Mucosa of descending colon (tissue), 3 donors: ENCODE data around the gene TADA3. TPM values are rescaled to one million over a fixed set of nuclear protein-coding genes. Genes with fewer than 3 reads are reported as not detected.
"Not testable (repeated sequence)": the region's sequence is repeated elsewhere in the genome, so short reads cannot be mapped to it uniquely, and the experiment has no call there.

Source experiments
- ATAC-seq: fragments of 200-7000 bp; cut with Tn5 transposase; one replicate; pipeline ENCODE4 v1.9.1; 2020; ENCODE audit warnings: mild to moderate bottlenecking, moderate library complexity
- DNase-seq, 3 donors: peaks; one replicate each; pipeline ENCODE4 v3.0.0-alpha.2; 2020
- H3K36me3 ChIP-seq: fragments of 200-600 bp; one replicate; pipeline ENCODE4 v1.8.0; 2021; ENCODE audit warnings: low read depth, mild to moderate bottlenecking
- H3K4me1 ChIP-seq: fragments of 200-600 bp; one replicate; pipeline ENCODE4 v1.8.0; 2021; ENCODE audit warnings: low read depth, mild to moderate bottlenecking
- H3K4me3 ChIP-seq: fragments of 200-600 bp; one replicate; pipeline ENCODE4 v1.8.0; 2021; ENCODE audit warnings: mild to moderate bottlenecking
- H3K9me3 ChIP-seq: fragments of 200-600 bp; one replicate; pipeline ENCODE4 v1.8.0; 2021; ENCODE audit warnings: mild to moderate bottlenecking
- intact Hi-C, 2 donors: fragments of 100-400 bp; cut with DNase I in 1 of 2; cut with micrococcal nuclease in 1 of 2; formaldehyde crosslinking; loops; one replicate each; pipeline versions ENCODE4 v1.11.0 to v1.11.1; 2022; cut with DNase I, micrococcal nuclease
- total RNA-seq, 3 donors: library from RNA; stranded (reverse); fragmentation: NEBNext Ultra II Directional in 2 of 3; extraction: Animal tissue kit (Norgen Biotek cat#: 25700) in 2 of 3; gene quantifications; one replicate each; pipeline versions ENCODE4 v1.2.1 to v1.2.4, GENCODE V29; 2021 to 2023
- TF ChIP-seq, protein P1 (sequence below): fragments of 200-600 bp; IDR thresholded peaks from one replicate; pipeline ENCODE4 v1.8.0; 2022; ENCODE audit warnings: antibody characterized with exemption, mild to moderate bottlenecking
- donor health status: DM: no; HTN: no; CAD: no; lungs with moderate emphysema.
- donor health status: DM: no; HTN: no; CAD: no.
- donor health status: DM: no; HTN: yes; CAD: no.

The TADA3 gene
- total RNA-seq, 3 donors from 2014 or later, result 63.0 to 66.1 (median 63.2) TPM

DNA sequence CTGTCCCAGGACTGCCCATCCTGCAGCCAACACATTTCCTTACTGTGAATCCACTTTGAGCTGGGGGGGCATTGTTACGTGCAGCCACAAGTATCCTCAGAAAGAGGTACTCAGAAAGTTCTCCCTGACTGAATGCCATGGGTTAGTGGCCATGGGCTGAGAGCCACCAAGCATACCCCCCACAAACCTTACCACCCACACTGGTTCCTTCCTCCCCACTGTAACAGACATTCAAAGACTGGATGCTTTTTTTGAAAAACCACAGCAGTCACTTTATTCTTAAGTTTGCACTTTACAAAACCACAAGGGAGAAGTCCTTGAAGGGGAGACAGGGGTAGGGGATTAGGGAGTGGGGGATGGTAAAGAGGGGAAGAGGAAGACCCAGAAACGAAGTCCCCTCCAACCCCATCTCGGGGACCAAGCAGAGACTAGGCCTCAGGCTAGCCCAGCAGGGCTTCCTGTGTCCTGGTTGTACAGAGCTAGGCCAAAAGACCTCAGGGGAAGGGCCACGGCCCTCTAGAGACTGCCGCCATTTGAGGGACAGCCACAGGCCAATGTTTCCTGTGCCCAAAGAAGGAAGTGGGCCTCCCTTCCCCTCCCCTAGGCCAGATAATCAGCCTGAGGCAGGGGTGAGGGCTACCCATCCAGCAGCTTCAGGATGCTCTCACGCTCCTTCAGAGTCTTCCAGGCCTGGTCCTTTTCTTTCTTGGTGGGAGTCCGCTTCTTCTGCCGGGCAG is 12.4 kb downstream of the TADA3 start:
- Histone ChIP-seq H3K9me3 (no peaks in the 10 kb centered on the region), H3K4me1 (peaks cover 9% of the 10 kb centered on the region), H3K36me3 (no peaks in the 10 kb centered on the region), H3K4me3 (no peak overlapping the region)
- intact Hi-C loops, result no loop called here
- TF ChIP-seq, protein P1, sequence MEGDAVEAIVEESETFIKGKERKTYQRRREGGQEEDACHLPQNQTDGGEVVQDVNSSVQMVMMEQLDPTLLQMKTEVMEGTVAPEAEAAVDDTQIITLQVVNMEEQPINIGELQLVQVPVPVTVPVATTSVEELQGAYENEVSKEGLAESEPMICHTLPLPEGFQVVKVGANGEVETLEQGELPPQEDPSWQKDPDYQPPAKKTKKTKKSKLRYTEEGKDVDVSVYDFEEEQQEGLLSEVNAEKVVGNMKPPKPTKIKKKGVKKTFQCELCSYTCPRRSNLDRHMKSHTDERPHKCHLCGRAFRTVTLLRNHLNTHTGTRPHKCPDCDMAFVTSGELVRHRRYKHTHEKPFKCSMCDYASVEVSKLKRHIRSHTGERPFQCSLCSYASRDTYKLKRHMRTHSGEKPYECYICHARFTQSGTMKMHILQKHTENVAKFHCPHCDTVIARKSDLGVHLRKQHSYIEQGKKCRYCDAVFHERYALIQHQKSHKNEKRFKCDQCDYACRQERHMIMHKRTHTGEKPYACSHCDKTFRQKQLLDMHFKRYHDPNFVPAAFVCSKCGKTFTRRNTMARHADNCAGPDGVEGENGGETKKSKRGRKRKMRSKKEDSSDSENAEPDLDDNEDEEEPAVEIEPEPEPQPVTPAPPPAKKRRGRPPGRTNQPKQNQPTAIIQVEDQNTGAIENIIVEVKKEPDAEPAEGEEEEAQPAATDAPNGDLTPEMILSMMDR, result no peak
- ATAC-seq (peak; percentile 62), DNase-seq (peak in 1 of 3 donors; percentile 68)

DNA sequence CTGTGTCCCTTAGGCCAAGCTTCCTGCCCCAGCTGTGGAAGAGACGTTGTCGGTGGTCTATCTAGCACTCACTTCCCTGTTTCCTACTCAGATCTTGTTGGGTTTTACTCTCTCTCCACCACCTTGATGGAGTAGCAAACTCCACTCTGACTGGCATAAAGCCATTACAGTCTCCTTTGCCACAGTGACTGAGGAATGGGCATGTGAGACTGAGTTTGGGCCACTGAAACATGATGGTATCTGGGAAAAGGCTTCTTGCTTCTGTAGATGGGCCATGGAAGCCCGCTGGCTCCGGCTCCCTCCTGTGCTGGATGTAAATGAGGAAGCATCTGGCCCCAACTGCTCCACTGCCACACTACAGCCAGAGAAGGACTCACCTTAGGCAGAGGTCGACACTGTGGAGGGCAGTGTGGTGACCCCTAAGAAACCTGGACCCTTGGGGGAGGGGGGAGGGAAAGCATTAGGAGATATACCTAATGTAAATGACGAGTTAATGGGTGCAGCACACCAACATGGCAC is 13.1 kb downstream of the TADA3 start:
- H3K4me1 ChIP-seq, result peaks cover 9% of the 10 kb centered on the region
- TF ChIP-seq, protein P1, result no peak
- intact Hi-C loops, result no loop called here
- no peak for ATAC-seq
- H3K9me3 ChIP-seq, result no peaks in the 10 kb centered on the region
- no peaks in the 10 kb centered on the region for H3K36me3 ChIP-seq
- no peak overlapping the region for H3K4me3 ChIP-seq
- DNase-seq, result no peak

DNA sequence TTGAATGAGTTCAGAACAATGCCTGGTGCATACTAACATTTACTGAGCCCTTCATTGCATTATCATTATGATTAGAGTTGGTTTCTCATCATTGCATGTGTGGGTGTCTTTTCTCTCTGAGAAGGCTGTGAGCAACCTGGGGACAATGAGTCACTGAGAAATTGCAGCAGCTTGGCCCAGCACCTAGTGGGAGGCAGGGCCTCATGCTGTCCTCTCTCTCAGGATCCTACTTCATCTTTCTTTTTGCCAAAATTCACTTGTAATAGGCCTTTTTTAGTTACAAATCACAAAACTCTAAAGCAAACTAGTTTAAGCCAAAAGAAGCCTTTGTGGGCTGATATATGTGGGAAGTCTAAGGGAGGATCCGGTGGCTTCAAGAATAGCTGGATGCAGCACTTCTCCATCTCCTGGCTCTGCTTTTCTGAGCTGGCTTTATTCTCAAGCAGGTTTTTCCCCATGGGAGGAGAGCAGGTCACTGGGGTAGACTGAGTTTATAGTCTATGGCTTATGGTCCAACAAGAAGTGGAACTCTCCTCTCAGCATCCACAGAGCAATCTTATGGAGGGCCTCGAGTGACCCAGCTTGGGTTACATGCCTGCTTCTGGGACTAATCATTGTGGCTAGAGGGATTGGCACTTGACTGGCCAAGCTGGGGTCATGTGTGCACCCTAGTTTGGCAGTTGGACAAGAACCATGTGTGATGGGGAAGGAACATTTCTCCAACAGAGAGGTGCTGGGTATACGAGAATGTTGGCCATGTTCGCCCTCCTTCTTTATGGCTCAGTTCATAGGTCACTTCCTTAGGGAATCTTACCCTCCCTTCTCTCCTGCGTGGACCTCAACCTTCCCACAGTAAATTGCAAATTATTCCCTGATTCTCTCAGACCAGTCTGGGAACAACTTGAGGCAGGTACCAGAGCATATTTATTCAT is 13.9 kb downstream of the TADA3 start:
- Histone ChIP-seq H3K36me3 (no peaks in the 10 kb centered on the region), H3K4me1 (peaks cover 9% of the 10 kb centered on the region), H3K4me3 (no peak overlapping the region), H3K9me3 (no peaks in the 10 kb centered on the region)
- ATAC-seq (peak; percentile 73), DNase-seq (no peak)
- TF ChIP-seq, protein P1, result no peak
- intact Hi-C loops, result no loop called here

DNA sequence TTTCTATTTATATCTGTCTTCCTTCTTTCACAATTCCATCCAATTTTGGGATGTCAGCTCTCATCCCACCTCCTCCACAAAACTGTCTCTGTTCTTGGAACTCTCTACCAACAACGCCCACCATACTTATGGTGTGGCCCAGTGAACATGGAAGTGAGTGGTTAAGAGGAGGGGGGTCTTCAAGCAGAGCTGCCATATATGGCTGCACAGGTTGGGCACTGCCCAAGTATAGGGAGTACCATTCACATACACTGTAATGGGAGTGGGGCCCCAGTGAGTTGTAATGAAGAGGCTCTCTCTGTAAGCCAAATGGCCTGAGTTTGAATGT is 14.6 kb downstream of the TADA3 start:
- H3K9me3 ChIP-seq, result no peaks in the 10 kb centered on the region
- no peak for DNase-seq
- H3K36me3 ChIP-seq, result no peaks in the 10 kb centered on the region
- intact Hi-C loops, result no loop called here
- ATAC-seq, result no peak
- no peak overlapping the region for H3K4me3 ChIP-seq
- TF ChIP-seq, protein P1, result no peak
- peaks cover 9% of the 10 kb centered on the region for H3K4me1 ChIP-seq

DNA sequence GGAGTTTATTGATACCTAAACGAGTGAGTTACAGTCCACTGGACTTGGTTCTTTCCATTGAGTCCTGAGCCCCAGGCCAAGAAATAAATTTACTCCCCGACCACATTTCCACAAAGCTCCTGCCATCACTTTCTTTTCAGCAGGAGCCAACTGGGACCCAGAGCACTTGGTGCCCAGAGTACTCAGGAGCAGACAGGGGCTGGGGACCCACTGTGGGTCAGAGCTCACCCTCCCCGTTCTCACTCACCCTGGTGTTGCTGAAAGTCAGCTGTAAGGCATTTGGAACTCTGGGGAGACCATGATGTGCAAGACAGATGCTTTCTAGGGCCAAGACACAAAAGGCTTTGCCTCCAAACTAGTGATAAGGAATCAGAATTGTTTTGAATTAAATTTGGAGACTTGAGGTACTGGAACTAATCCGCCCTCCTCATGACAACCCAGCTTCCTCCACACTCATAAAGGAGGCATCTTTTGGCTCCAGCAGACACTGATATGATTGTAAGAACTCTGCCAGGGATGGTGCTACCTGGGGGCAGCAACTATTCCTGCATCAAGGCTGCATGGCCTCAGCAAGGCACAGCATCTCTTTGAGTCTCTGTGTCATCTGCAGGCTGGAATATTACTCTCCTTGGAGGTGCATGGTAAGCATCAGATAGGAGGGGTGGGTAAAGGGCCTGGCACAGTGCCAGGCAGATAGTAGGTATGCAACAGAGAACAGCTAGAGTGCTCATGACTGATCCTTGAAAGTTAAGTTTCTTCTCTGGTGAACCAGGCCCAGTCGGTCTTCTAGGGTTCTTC is 15.2 kb downstream of the TADA3 start:
- ATAC-seq (no peak), DNase-seq (no peak)
- Histone ChIP-seq H3K4me1 (peaks cover 9% of the 10 kb centered on the region), H3K4me3 (no peak overlapping the region), H3K36me3 (no peaks in the 10 kb centered on the region), H3K9me3 (no peaks in the 10 kb centered on the region)
- intact Hi-C loops, result no loop called here
- TF ChIP-seq, protein P1, result no peak

DNA sequence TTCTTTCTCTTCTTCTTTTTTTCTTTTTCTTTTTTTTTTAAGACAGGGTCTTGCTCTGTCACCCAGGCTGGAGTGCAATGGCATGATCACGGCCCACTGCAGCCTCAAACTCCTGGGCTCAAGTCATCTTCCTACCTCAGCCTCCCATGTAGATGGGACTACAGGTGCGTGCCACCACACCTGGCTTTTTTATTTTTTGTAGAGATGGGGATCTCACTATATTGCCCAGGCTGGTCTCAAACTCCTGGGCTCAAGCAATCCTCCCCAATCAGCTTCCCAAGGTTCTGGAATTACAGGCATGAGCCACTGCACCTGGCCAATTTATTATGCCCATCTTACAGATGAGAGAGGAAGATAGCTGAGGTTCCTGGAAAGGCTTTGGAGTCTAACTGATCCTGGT is 21.3 kb downstream of the TADA3 start:
- H3K9me3 ChIP-seq, intact Hi-C loops, H3K36me3 ChIP-seq, DNase-seq, H3K4me3 ChIP-seq, ATAC-seq: not testable (repeated sequence)
- peaks cover 15% of the 10 kb centered on the region for H3K4me1 ChIP-seq
